Activated naive CD8-positive, alpha-beta T cell treated with anti-CD3 and anti-CD28 coated beads for 36 hours (primary cell): ENCODE measurements around the gene TRMU. TPM values are rescaled to one million over a fixed set of nuclear protein-coding genes. Genes with fewer than 3 reads are reported as not detected.
"Not testable (repeated sequence)": the region's sequence is repeated elsewhere in the genome, so short reads cannot be mapped to it uniquely, and the experiment has no call there.

Experiments used
- DNase-seq: peaks from one replicate; pipeline ENCODE4 v3.0.0; 2021
- H3K27ac Mint-ChIP-seq: one replicate; pipeline ENCODE4 v1.8.0; 2022; ENCODE audit warnings: mild to moderate bottlenecking, moderate library complexity, mixed read lengths
- H3K27me3 Mint-ChIP-seq: one replicate; pipeline ENCODE4 v1.8.0; 2022; ENCODE audit warnings: mild to moderate bottlenecking, mixed read lengths
- H3K36me3 Mint-ChIP-seq: one replicate; pipeline ENCODE4 v1.8.0; 2021; ENCODE audit warnings: mild to moderate bottlenecking, mixed read lengths
- H3K4me1 Mint-ChIP-seq: one replicate; pipeline ENCODE4 v1.8.0; 2021; ENCODE audit warnings: mixed read lengths
- H3K4me3 Mint-ChIP-seq: one replicate; pipeline ENCODE4 v1.8.0; 2022; ENCODE audit warnings: mild to moderate bottlenecking, moderate library complexity, mixed read lengths
- H3K9me3 Mint-ChIP-seq: one replicate; pipeline ENCODE4 v1.8.0; 2022; ENCODE audit warnings: mixed read lengths
- total RNA-seq, 2 experiments: library from RNA; stranded (reverse); gene quantifications; one replicate each; pipeline ENCODE4 v1.2.3, GENCODE V29; 2021

TRMU gene
- total RNA-seq, 2 experiments from 2014 or later: 60.2 to 70.0 TPM

DNA sequence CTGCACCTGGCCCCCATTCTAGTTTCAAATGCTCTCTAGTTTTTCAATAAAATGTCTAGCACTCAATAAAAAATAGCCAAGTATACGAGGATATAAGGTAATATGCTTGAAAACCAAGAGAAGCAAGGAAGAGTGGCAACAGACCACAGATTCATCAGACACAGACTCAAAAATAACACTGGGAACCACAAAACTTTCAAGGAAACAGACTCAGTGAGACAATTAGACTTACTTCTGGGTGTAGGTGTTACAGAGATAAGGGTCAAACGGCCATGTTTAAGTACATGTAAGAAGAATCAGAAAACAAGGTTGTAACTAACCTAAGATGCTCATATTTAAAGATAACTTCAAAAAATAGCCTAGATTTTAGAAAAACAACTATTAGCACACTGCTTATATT lies 67.0 kb downstream of the TRMU start:
- Mint-ChIP-seq H3K4me1 (no peaks in the 10 kb centered on the region), H3K36me3 (no peaks in the 10 kb centered on the region), H3K27me3 (no peaks in the 10 kb centered on the region), H3K27ac (no peak overlapping the region), H3K9me3 (no peaks in the 10 kb centered on the region), H3K4me3 (no peak overlapping the region)
- no peak for DNase-seq

- H3K27me3 Mint-ChIP-seq, H3K27ac Mint-ChIP-seq, DNase-seq, H3K4me3 Mint-ChIP-seq, H3K4me1 Mint-ChIP-seq, H3K9me3 Mint-ChIP-seq, H3K36me3 Mint-ChIP-seq: not testable (repeated sequence)
These were observed 68.4 kb downstream of the TRMU start for GRCh38 chr22:46403880-46404279.

- H3K4me1 Mint-ChIP-seq: no peaks in the 10 kb centered on the region
- no peak for DNase-seq
- no peaks in the 10 kb centered on the region for H3K36me3 Mint-ChIP-seq
- H3K9me3 Mint-ChIP-seq: no peaks in the 10 kb centered on the region
- no peak overlapping the region for H3K4me3 Mint-ChIP-seq
- no peaks in the 10 kb centered on the region for H3K27me3 Mint-ChIP-seq
- no peak overlapping the region for H3K27ac Mint-ChIP-seq
These were observed 70.4 kb downstream of the TRMU start for GRCh38 chr22:46405901-46406300.

GRCh38 chr22:46406349-46406748 lies 70.8 kb downstream of the TRMU start:
- no peak for DNase-seq
- no peak overlapping the region for H3K4me3 Mint-ChIP-seq
- H3K27ac Mint-ChIP-seq: no peak overlapping the region
- H3K36me3 Mint-ChIP-seq: no peaks in the 10 kb centered on the region
- no peaks in the 10 kb centered on the region for H3K27me3 Mint-ChIP-seq
- no peaks in the 10 kb centered on the region for H3K4me1 Mint-ChIP-seq
- H3K9me3 Mint-ChIP-seq: no peaks in the 10 kb centered on the region

DNA sequence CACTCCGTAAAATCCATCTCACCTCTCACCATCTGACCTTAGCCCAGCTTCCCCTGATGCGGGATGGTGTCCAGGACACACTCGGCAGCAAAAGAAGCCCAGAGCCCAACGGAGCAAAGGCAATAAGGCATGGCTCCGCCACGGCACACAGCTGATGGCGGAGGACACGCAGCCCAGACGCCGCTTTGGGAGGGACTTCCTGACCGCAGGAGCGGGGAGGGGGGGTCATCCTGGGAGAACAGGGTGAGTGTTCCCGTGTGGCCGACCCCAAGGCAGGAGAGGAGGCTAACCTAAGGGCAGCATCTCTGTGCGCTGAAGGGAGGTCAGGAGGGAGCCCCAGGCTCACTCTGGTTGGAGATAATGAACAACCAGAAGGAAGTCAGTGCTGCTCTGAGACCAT lies 71.3 kb downstream of the TRMU start:
- Mint-ChIP-seq H3K4me1 (no peaks in the 10 kb centered on the region), H3K36me3 (no peaks in the 10 kb centered on the region), H3K27ac (no peak overlapping the region), H3K27me3 (no peaks in the 10 kb centered on the region), H3K9me3 (no peaks in the 10 kb centered on the region), H3K4me3 (no peak overlapping the region)
- DNase-seq: no peak

Other genes with a start within 250 kb of the TRMU start
- gene PPARA, start 185.2 kb upstream of the TRMU start, total RNA-seq: 1 to 10 TPM; 6.0 to 6.4 TPM
- 10 to 100 TPM in 1 of 2 experiments, 1 to 10 TPM in 1; 8.4 to 10.7 TPM for gene CDPF1, start 85.4 kb upstream of the TRMU start, total RNA-seq
- gene PKDREJ, start 72.4 kb upstream of the TRMU start, total RNA-seq: not detected
- 1 to 10 TPM; 6.6 to 7.9 TPM for gene TTC38, start 67.7 kb upstream of the TRMU start, total RNA-seq
- gene GTSE1, start 38.8 kb upstream of the TRMU start, total RNA-seq: 10 to 100 TPM; 37.3 to 42.0 TPM
- under 1 TPM; 0.04 to 0.14 TPM for gene CELSR1, start 201.9 kb downstream of the TRMU start, total RNA-seq